DMS79 treated with DMSO at 0.1 percent for 48 hours (cell line): Measurements from ENCODE around the gene OSBPL7.
A peak's percentile ranks its signal among the peaks of the same experiment; 100 is the strongest.

Source experiments
- DNase-seq: peaks from one replicate; lab custom pipeline; 2025; lab: John Stamatoyannopoulos, UW

Gene OSBPL7

GRCh38 chr17:47821424-47822391 is at the start of gene OSBPL7:
Gene OSBPL7, minus strand, starts transcription at chr17:47821794. Its CDS starts 1,516 bp downstream, at chr17:47820278.
- DNase-seq = peak; percentile 87

GRCh38 chr17:47871048-47871447 is 49.5 kb upstream of the OSBPL7 start:
- DNase-seq = no peak

- no peak for DNase-seq
These were observed 48.5 kb upstream of the OSBPL7 start for GRCh38 chr17:47870056-47870455.

GRCh38 chr17:47869114-47869513 is 47.5 kb upstream of the OSBPL7 start:
- DNase-seq = no peak

- peak; percentile 58 for DNase-seq
These were observed 46.4 kb upstream of the OSBPL7 start for GRCh38 chr17:47867813-47868533.

GRCh38 chr17:47866941-47867340 is 45.3 kb upstream of the OSBPL7 start:
- peak; percentile 41 for DNase-seq

- DNase-seq = peak; percentile 90
These were observed 43.2 kb upstream of the OSBPL7 start for GRCh38 chr17:47864791-47865216.

- DNase-seq = no peak
These were observed 41.2 kb upstream of the OSBPL7 start for GRCh38 chr17:47862621-47863440.

- DNase-seq = no peak
These were observed 38.8 kb upstream of the OSBPL7 start for GRCh38 chr17:47860386-47860785.

- no peak for DNase-seq
These were observed 36.2 kb upstream of the OSBPL7 start for GRCh38 chr17:47857551-47858455.

- DNase-seq = no peak
These were observed 35.2 kb upstream of the OSBPL7 start for GRCh38 chr17:47856830-47857229.

- DNase-seq = no peak
These were observed 34.1 kb upstream of the OSBPL7 start for GRCh38 chr17:47855737-47856136.

- DNase-seq = no peak
These were observed 32.0 kb upstream of the OSBPL7 start for GRCh38 chr17:47853616-47854015.

GRCh38 chr17:47852113-47852949 is 30.7 kb upstream of the OSBPL7 start:
- no peak for DNase-seq

- DNase-seq = no peak
These were observed 30.1 kb upstream of the OSBPL7 start for GRCh38 chr17:47851764-47852112.

- peak; percentile 82 for DNase-seq
These were observed 29.3 kb upstream of the OSBPL7 start, which contains the start of gene SP6 for GRCh38 chr17:47850692-47851573. Gene SP6, minus strand, starts transcription at chr17:47851163. Its CDS starts 2,734 bp downstream, at chr17:47848429.

- peak; percentile 24 for DNase-seq
These were observed 28.7 kb upstream of the OSBPL7 start for GRCh38 chr17:47850373-47850691.

- DNase-seq = no peak
These were observed 26.6 kb upstream of the OSBPL7 start for GRCh38 chr17:47848198-47848513.
